Suprapubic skin (tissue), 3 donors: ENCODE data around the gene RPIA.
A peak's percentile ranks its signal among the peaks of the same experiment; 100 is the strongest.

ENCODE experiments used
- EP300 ChIP-seq: sonication (generic); formaldehyde crosslinking; IDR thresholded peaks from one replicate; pipeline ENCODE4 v1.6.1; 2017; ENCODE audit warnings: antibody characterized with exemption
- TF ChIP-seq, protein P1 (sequence below), 2 donors: fragments of 200-600 bp in 1 of 2; fragments of 450-650 bp in 1 of 2; sonication (generic) in 1 of 2; IDR thresholded peaks; one replicate each; pipeline ENCODE4 v1.5.1; 2016 to 2019; ENCODE audit warnings: antibody characterized with exemption in 2 of 2, mild to moderate bottlenecking in 1 of 2, moderate library complexity in 1 of 2

DNA sequence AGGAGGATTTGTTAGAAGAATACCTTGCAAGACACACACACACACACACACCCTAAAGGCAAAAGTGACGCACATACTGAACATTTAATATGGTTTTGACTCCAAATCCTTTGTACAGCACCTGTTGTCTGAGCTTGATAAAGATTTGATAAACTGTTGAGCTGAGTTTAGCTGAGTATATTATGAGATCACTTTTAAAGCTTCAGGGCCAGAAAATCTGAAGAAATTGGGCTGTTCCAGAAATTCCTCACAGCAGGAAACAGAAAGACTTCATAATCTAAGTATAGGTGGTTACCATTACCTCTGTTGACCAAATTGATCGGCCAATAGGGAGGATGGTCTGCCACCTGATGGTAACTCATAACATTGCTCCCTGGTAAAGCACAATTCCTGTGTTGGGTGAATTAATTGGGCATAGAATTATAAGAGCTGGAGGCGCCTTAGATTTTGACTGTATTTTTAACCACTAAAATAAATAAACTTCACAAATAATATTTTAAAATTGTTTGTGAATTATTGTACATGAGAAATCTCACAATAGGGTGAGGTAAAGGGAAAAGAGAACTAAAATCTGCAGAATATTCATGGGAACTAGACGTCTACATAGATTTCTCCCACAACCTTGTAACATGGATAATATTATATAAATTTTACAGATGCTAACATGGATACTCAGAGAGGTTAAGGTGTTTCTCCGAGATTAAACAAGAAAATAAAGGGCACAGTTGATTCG is 21.8 kb upstream of the RPIA start:
- TF ChIP-seq, protein P1, sequence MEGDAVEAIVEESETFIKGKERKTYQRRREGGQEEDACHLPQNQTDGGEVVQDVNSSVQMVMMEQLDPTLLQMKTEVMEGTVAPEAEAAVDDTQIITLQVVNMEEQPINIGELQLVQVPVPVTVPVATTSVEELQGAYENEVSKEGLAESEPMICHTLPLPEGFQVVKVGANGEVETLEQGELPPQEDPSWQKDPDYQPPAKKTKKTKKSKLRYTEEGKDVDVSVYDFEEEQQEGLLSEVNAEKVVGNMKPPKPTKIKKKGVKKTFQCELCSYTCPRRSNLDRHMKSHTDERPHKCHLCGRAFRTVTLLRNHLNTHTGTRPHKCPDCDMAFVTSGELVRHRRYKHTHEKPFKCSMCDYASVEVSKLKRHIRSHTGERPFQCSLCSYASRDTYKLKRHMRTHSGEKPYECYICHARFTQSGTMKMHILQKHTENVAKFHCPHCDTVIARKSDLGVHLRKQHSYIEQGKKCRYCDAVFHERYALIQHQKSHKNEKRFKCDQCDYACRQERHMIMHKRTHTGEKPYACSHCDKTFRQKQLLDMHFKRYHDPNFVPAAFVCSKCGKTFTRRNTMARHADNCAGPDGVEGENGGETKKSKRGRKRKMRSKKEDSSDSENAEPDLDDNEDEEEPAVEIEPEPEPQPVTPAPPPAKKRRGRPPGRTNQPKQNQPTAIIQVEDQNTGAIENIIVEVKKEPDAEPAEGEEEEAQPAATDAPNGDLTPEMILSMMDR (IDR thresholded peaks at IDR 0.05): peak; percentile 32 to 48
- no peak for TF ChIP-seq EP300
